HG03097 (cell line): ENCODE results near the gene MITF.
"Not testable (repeated sequence)": the region's sequence is repeated elsewhere in the genome, so short reads cannot be mapped to it uniquely, and the experiment has no call there.

ENCODE experiments used
- ATAC-seq: cut with Tn5 transposase; IDR thresholded peaks from one replicate; pipeline ENCODE4 v1.9.1; 2021; ENCODE audit not compliant: unreplicated experiment, low FRiP score

Gene MITF

DNA sequence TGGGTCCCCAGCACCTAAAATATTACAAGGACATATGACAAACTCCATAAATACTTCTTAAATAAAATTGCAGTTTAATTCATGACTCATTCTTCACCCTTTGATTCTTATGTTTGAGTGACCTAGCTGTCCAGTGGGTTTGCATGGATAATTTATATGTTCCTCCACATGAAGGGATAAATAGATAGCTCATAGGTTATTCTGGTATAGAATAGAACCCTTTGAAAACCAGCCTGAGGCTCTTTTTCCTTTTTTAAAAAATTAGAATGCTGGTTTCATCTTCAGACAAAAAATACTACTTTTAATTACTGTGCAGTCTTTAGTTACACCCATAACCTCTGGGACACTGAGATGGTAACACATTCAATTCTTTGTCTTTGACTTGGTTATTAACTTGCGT, 163.1 kb downstream of the MITF start:
- no peak for ATAC-seq

DNA sequence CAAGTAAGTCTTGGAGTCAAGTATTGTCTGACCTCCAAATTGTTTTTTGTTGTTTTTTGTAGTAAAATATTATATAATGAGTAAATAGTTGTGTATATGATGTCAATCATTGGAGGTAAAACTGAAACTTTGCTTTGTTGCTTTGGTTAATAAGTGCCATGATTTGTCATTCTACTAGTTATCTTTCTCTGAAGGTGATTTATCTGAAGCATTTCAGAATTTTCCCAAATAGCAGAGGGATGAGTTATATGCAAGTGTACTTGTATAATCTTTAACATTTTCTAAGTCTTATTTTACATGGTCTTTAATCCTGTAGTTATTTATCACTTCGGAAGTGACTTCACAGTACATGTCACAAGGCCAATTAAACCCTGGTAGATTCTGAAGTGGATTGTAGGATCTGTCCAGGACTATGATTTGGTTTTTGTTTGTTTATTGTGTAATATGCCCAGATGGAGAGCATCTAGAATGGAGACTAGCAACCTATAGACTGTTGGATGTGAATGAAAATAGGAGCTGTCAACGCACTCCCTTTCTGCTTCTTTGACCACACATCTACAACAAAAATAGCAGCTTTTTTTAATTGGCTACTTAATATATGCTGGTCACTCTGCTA, 167.2 kb downstream of the MITF start:
- ATAC-seq = no peak

DNA sequence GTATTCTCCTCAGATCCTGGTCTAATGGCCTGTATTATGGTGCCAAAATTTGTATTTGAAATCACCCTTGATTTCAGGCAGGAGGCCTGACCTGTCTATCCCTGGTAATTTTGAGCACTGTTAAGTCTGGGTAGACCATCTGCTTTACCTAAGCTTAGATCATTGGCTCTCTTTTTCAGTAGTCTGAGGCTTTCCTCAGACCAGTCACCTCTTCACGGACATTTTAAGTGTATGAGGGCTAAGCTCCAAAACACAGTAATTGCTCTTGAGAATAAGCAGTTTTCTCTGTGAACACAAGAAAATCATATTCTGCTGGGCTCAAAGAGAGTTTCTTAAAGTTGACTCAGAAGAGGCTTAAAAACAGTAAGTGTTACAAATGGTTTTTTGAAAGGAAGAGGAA, 168.3 kb downstream of the MITF start:
- ATAC-seq = no peak

DNA sequence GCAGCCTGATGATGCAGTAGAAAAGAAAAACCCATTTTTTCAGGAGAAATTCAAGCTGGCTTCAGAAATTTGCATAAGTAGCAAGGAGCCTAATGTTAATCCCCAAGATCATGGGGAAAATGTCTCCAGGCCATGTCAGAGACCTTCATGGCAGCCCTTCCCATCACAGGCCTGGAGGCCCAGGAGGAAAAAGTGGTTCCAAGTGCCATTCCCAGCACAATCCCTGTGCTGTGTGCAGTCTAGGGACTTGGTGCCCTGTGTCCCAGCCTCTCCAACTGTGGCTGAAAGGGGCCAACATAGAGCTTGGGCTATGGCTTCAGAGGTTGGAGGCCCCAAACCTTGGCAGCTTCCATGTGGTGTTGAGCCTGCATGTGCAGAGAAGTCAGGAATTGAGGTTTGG, 170.6 kb downstream of the MITF start:
- not testable (repeated sequence) for ATAC-seq

DNA sequence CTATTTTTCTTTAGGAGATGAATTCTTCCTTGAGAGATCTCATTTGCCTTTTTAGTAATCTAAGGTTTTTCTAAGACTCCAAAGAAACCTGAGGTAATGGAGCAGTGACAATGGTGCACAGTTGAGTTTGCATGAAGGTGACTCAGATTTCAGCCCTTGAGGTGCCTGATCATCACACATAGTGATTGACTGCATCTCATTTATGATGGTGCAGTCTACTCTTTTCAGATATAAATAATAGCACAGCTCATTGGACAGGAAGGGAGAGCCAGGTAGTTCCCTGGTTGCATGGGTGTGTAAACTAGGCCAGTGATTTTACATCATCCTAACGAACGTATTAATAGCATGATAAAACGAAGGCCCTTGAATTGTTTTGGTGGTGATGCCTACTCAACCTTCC, 174.2 kb downstream of the MITF start:
- no peak for ATAC-seq

DNA sequence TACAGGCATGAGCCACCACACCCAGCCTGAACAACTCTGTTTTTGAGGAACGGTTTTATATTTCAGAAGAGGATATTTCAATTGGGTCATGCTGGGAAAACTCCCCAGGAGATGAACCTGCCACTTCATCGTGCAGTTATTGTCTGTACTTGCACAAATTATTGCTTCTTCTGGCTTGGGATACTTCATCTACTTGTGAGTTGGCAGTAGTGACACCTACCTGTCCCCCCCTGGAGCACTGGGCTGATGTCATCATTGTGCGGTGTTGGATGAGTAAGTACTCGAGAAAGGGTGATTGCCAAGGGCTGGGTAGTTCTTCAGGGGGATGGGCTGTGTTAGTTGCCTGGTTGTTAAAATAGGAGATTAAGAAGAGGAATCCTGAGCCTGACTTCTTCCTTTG, 175.1 kb downstream of the MITF start:
- ATAC-seq = no peak

DNA sequence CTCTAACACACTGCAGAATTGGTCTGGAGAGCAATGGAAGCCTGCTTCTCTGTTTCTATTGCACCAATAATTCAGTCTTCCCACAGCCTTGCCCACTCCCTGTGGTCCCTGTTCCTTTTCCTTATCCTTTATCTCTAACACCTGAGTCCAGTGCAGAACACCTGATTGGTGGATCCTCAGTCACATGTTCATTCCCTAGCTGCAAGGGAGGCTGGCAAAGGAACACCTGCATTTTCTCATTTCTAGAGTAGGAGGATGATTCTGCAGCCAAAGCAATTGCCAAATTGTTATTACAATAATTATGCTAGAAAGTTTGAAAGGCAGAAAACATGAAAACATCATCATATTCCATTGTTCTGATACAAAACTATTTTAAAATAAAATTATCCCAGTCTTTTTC, 176.5 kb downstream of the MITF start:
- no peak for ATAC-seq

DNA sequence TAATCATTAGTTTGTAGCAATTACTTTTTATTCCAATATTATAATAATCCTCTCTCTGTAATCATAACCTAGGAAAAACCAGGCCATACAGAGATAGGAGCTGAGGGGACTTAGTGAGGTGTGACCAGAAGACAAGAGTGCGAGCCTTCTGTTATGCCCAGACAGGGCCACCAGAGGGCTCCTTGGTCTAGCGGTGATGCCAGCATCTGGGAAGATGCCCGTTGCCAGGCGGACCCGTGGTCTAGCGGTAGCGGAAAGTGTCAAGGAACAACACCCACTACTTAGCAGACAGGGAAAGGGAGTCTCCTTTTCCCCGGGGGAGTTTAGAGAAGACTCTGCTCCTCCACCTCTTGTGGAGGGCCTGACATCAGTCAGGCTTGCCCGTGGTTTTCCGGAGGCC, 180.7 kb downstream of the MITF start:
- ATAC-seq = not testable (repeated sequence)

DNA sequence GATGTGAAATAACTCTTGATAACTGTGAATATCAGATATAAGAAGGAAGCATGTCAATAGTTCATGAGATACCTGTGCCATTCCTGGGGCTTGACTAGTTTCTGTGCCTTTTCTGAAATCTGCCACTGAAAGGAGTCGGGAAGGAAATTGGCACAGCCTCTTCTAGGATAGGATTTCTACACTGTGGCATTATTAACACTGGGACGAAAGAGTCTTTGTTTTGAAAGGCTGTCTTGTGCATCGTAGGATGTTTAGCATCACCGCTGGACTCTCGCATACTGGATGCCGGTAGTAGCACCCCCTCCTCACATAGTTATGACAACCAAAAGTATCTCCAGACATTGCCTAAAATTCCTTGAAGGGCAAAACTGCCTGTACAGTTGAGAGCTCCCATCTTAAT, 182.4 kb downstream of the MITF start:
- ATAC-seq = no peak

DNA sequence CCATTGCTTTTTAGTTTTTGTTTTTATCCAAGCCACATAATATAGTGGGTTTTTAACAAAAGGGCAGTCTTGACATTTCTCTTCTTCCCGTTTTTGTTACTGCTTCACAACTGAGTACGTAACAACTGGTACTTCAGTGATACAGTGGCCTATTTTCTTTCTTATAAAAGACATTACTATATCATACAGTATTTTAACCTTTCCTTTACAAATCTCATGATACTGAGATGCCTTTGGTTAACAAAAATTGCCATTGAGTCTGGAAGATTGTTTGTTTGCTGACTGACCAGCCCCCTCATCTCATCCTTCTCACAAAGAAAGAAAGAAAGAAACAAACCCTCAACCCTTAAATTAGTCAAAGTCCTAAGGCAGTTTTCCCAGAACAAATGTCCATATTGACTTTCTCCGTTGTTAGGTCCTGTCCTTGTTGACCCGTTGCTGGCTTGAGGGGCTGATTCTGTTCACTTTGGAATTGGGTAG, 183.3 kb downstream of the MITF start:
- no peak for ATAC-seq

DNA sequence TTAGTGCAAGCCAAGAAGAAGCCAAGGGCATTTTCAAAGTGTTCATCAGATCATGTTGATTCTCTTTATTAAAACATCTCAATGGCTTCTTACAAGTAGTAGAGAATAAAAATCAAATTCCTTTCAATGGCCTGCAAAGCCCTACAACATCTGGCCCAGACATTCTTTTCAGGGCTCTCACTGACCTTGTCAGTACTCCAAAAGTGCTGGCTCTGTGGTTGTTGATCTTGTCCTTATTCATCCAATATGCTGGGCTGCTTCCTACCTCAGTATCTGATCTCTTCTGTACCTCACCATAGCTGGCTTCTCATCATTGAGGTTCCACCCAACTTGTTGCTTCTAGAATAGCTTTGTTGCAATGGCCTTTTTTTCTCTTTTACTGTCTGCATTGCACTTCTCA, 186.2 kb downstream of the MITF start:
- no peak for ATAC-seq

DNA sequence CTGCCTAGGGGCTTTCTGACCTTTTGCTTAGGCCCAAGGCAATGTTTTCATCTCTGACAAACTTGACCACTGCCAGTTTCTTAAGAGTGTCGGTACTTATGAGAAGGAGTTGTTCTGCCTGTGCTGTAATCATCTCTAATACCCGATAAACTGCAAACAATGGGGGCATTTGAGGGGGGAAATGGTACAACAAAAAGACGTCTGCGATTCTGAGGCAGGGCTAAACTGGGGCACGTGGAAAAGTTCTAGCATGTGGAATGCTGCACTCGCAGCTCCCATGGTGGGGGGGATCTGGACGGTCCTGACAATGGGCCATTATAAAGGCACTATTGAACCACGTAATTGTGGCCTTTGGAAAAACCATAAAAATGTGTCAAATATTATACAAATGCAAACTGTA, 187.1 kb downstream of the MITF start:
- ATAC-seq = no peak

DNA sequence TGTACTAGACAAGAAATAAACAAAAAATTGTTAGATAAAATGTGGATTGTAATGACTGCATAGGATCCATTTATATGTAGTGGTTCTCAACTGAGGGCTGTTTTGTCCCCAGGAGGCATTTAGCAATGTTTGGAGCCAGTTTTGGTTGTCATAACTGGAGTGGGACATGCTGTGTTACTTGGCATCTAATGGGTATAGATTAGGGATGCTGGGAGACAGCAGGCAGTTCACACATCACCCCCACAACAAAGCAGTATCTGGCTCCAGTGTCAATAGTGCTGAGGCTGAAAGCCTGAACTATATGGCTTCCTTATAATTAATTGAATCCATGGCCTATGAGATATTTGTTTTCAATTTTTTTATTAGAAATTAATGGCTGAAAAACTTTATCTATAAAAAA, 188.3 kb downstream of the MITF start:
- no peak for ATAC-seq

DNA sequence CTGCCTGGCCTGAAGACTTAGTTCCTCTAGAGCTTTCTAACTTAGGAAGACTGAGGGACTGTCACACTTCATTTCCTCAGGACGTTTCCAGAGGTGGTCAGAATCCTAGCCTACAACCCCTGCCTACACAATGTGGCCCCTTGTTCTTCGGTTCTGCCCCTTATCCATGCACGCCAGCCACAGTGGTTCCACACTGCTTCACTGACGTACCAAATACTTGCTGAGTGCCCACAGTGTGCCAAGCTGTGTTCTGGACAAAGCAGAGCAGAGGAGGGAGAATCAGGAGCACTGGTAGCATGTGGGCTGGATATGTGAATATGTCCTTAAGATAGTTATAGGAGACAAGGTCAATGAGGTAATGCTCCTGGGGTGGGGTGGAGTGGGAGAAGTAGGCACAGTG, 189.8 kb downstream of the MITF start:
- no peak for ATAC-seq

DNA sequence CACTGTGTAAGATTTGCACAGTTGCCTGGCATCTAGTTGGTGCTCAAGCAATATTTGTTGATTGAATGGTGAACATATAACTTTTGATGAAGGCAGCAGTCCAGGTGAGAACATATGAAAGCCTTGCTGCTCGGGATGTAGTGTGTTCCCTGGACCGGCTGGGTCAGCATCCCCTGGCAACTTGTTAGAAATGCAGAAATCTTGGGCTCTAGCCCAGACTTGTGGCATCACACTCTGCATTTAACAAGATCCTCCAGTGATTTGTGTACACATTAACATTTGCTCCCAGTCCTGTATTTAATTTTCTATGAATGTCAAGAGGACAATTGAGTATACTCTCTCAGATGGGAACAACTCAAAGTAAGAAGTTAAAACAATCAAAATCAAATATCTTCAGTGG, 191.3 kb downstream of the MITF start:
- no peak for ATAC-seq

DNA sequence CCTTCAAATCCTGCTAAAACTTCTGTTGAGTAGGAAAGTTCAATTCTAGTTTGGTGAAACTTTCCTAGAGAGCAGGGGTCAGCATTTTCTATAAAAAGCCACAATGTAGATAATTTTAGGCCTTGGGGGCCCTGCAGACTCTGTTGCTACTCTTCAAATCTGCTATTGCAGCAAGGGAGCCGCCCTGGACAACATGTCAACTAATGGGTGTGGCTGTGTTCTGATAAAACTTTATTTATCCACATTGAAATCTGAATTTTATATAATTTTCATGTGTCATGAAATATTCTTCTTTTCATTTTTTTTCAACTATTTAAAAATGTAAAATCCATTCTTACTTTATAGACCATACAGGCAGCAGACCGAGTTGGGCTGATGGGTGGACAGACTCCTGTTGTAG, 192.8 kb downstream of the MITF start:
- no peak for ATAC-seq

DNA sequence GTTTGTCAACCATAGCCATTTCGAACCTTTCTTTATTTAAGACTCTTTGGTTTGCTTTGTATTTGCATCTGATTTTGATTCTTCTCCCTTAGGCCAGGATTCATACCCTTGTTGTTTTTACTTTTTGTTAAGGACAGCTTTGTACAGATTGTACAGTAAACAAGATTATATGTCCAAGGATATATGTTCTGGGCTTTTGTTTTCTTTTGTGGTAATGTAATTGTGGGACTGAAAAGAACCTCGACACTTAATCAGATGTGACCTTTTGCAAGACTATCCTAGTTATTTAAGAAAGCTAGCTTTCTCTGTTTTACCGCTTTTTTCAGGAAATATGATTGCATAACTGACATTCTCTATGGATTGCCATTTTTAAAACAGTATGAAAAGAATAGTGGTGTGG, 193.2 kb downstream of the MITF start:
- no peak for ATAC-seq

DNA sequence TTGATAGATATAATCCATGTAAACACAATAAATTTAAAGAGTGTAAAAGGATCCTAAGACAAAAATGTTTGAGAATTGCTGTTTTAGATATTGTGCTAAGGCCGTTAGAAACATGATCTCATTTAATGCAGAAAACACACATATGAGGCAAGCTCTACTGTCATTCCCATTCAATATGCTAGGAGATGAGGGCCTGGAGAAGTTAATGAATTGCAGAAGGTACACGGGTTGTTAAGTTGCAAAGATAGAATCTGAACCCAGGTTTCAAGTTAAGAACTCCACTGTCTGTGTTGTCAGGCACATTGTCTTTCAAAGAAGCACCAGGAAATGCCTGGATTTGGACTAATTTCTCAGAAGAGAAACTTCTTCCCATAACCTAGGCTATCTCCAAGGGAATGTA, 195.1 kb downstream of the MITF start:
- ATAC-seq = no peak

DNA sequence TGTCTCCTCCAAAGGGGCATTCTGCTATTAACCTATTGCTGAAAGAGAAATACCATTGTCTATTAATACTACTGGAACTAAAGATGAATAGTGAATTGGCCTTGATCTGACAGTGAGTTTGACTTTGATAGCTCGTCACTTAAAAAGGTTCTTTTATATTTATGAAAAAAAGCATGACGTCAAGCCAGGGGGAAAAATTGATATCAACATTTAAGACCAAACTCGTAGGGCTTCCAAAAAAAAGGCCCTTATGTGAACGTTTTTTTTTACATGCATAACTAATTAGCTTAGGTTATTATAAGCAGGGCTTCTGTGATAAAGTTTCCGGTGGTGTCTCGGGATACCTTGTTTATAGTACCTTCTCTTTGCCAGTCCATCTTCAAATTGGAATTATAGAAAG, 197.0 kb downstream of the MITF start:
- no peak for ATAC-seq

DNA sequence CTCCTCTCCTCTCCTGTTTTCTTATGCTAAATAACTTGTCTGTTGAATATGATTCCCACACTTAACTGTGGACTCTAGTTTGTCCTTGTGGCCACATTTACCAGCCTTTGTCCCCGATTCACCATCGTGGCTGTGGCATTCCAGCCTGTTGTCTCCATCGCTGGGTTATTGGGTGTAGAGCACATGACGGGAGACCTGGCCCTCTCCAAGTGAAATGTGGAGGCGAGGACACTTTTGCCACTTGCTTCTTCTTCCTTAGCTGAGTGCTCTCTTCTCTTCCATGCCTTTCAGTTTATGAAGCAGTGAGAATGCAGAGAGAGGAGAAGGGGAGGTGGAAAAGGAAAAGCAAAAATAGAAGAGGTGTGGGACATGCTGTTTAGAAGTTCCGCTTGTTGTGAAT, 198.8 kb downstream of the MITF start:
- no peak for ATAC-seq

DNA sequence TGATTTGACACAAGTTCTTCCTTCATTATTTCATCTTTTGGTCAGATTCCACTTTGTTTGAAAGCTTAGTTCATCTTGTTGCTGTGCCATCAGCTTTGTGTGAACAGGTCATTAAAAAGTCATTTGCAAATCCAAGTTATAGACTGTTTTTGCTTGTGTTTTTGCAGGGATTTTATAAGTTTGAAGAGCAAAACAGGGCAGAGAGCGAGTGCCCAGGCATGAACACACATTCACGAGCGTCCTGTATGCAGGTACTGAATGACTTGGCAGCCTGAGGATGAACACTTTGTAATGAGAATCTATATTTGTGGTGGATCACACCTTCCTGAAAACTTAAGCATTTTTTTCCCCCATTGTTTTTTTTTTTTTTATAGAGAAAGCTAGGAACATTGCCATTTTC, 199.7 kb downstream of the MITF start:
- ATAC-seq = no peak

DNA sequence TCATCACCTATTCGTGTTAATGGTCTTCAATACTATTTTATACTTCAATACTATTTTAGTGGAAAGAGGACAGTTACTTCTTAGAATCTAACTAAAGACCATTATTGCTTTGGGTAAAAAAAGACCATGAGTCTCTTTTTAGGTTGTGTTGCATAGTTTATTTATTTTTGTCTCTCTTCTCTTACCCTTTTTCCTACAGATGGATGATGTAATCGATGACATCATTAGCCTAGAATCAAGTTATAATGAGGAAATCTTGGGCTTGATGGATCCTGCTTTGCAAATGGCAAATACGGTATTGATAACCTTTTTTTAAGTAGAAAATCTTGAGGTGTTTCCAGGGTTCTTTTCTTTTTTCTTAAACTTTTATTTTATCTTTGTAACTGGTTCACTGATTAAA, 201.8 kb downstream of the MITF start:
- no peak for ATAC-seq
